Measurements from ENCODE around the gene KLHL36. TPM values are rescaled to one million over a fixed set of nuclear protein-coding genes. Genes with fewer than 3 reads are reported as not detected.
A peak's percentile ranks its signal among the peaks of the same experiment; 100 is the strongest.

The KLHL36 gene
- total RNA-seq, 6 donors from 2014 or later = 44.1 to 92.2 (median 54.2) TPM

GRCh38 chr16:84612686-84613085 is 35.6 kb upstream of the KLHL36 start:
- Histone ChIP-seq H3K4me1 (peaks cover 45 to 71% (median 47%) of the 10 kb centered on the region in 4 donors), H3K9me3 (no peaks in the 10 kb centered on the region), H3K27ac (no peak overlapping the region), H3K4me3 (no peak overlapping the region), H3K36me3 (no peaks in the 10 kb centered on the region), H3K27me3 (no peaks in the 10 kb centered on the region)
- no peak for TF ChIP-seq EP300 (IDR thresholded peaks at IDR 0.05)
- no peak for TF ChIP-seq POLR2A (IDR thresholded peaks at IDR 0.05)
- TF ChIP-seq CTCF (IDR thresholded peaks at IDR 0.05) = no peak
- no peak for TF ChIP-seq POLR2AphosphoS5 (IDR thresholded peaks at IDR 0.05)
- ATAC-seq (ENCODE audit: low FRiP score in 2 of 2) (no peak), DNase-seq (no peak)
- WGBS, 2 donors = 93 to 98% methylated on average over 7 of the region's 7 CpGs

GRCh38 chr16:84613408-84614072 is 34.8 kb upstream of the KLHL36 start:
- Histone ChIP-seq H3K4me3 (no peak overlapping the region), H3K27ac (peak overlapping the region in 1 of 4 donors; percentile 60), H3K27me3 (no peaks in the 10 kb centered on the region), H3K4me1 (peaks cover 41 to 65% (median 46%) of the 10 kb centered on the region in 4 donors), H3K36me3 (no peaks in the 10 kb centered on the region), H3K9me3 (no peaks in the 10 kb centered on the region)
- ATAC-seq (ENCODE audit: low FRiP score in 2 of 2) (no peak), DNase-seq (no peak)
- TF ChIP-seq CTCF (IDR thresholded peaks at IDR 0.05) (no peak), EP300 (IDR thresholded peaks at IDR 0.05) (no peak), POLR2A (IDR thresholded peaks at IDR 0.05) (no peak), POLR2AphosphoS5 (IDR thresholded peaks at IDR 0.05) (no peak)
- WGBS, 2 donors = 87 to 88% methylated on average over 7 of the region's 7 CpGs

DNA sequence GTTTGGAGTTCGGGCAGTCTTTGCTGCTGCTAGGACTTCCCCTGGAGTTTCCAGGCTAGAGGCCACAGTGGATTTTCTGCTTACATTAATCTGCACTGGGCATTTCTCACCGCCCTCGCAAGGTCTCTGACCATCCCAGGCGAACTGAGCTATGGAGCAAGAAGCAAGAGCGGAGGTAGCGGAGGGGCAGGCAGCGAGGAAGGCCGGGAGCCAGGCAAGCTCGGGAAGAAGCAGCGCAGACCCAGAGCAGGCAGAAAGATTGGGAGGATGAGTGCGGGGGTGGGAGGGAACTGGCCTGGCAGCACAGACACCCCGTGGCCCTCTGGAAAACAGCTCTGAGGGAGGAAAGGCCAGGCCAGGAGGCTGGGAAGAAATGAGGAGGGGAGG is 34.2 kb upstream of the KLHL36 start:
- DNase-seq = no peak
- peaks cover 39 to 64% (median 48%) of the 10 kb centered on the region in 4 donors for H3K4me1 ChIP-seq

DNA sequence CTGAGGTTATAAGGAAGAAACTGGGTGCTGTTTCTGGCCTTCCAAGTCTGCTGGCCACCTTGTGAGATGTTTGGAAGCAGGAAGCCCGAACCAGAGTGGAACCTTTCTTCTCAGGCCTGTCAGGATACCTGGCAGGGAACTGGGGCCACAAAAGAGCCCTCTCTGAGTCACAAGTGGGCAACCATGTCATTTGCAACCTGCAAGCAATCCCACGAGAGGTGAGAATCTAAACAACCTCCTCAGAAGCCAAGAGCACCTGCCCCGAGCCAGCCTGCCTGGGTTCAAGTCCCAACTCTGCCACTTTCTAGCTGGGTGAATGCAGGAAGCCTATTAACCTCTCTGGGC is 33.7 kb upstream of the KLHL36 start:
- DNase-seq = no peak
- no peak for TF ChIP-seq EP300 (IDR thresholded peaks at IDR 0.05)
- no peak for TF ChIP-seq CTCF (IDR thresholded peaks at IDR 0.05)
- no peak for TF ChIP-seq POLR2AphosphoS5 (IDR thresholded peaks at IDR 0.05)
- TF ChIP-seq POLR2A (IDR thresholded peaks at IDR 0.05) = no peak
- WGBS, 2 donors = 76 to 79% methylated on average over 2 to 3 of the region's 3 CpGs
- H3K4me3 ChIP-seq = peak overlapping the region in 1 of 4 donors; percentile 72
- H3K27me3 ChIP-seq = no peaks in the 10 kb centered on the region
- no peaks in the 10 kb centered on the region for H3K36me3 ChIP-seq
- peak overlapping the region in 3 of 4 donors; percentile 4 to 60 (median 52) for H3K27ac ChIP-seq
- H3K9me3 ChIP-seq = no peaks in the 10 kb centered on the region
- no peak for ATAC-seq (ENCODE audit: low FRiP score in 2 of 2)
- H3K4me1 ChIP-seq = peaks cover 39 to 62% (median 45%) of the 10 kb centered on the region in 4 donors

More for the DNA sequence above, 34.2 kb upstream of the KLHL36 start:
- Histone ChIP-seq H3K27me3 (no peaks in the 10 kb centered on the region), H3K36me3 (no peaks in the 10 kb centered on the region), H3K27ac (peak overlapping the region in 2 of 4 donors; percentile 52 to 60), H3K9me3 (no peaks in the 10 kb centered on the region), H3K4me3 (no peak overlapping the region)
- TF ChIP-seq POLR2AphosphoS5 (IDR thresholded peaks at IDR 0.05) (no peak), EP300 (IDR thresholded peaks at IDR 0.05) (no peak), CTCF (IDR thresholded peaks at IDR 0.05) (no peak), POLR2A (IDR thresholded peaks at IDR 0.05) (no peak)
- no peak for ATAC-seq (ENCODE audit: low FRiP score in 2 of 2)
- WGBS, 2 donors = 78 to 86% methylated on average over 12 of the region's 12 CpGs

All from upper lobe of left lung (tissue), 6 donors.